Neuronal stem cell (in vitro differentiated cells): Measurements from ENCODE around the gene CD63.
A peak's percentile ranks its signal among the peaks of the same experiment; 100 is the strongest.

Experiments used
- DNase-seq: peaks from one replicate; pipeline ENCODE4 v3.0.0-alpha.2; 2013; ENCODE audit warnings: low spot score
- H2AFZ ChIP-seq: one replicate; pipeline ENCODE4 v1.6.1; 2013; ENCODE audit warnings: mild to moderate bottlenecking, low read length, inconsistent platforms
- H2AK5ac ChIP-seq: 2 replicates; pipeline ENCODE4 v1.6.1; 2013; ENCODE audit warnings: low read depth, mild to moderate bottlenecking, inconsistent platforms, low read length, moderate library complexity, mixed read lengths
- H2BK120ac ChIP-seq: 2 replicates; pipeline ENCODE4 v1.6.1; 2013; ENCODE audit warnings: low read depth, mild to moderate bottlenecking, inconsistent platforms, low read length, moderate library complexity, mixed read lengths
- H2BK12ac ChIP-seq: one replicate; pipeline ENCODE4 v1.6.1; 2013; ENCODE audit warnings: low read length, inconsistent platforms
- H2BK15ac ChIP-seq: 2 replicates; pipeline ENCODE4 v1.6.1; 2013; ENCODE audit warnings: mild to moderate bottlenecking, low read length, inconsistent platforms, mixed read lengths
- H2BK5ac ChIP-seq: one replicate; pipeline ENCODE4 v1.6.1; 2013; ENCODE audit warnings: inconsistent platforms, mild to moderate bottlenecking, low read length, moderate library complexity
- H3K14ac ChIP-seq: one replicate; pipeline ENCODE4 v1.6.1; 2013; ENCODE audit warnings: low read length, inconsistent platforms
- H3K18ac ChIP-seq: 2 replicates; pipeline ENCODE4 v1.6.1; 2013; ENCODE audit warnings: low read length, inconsistent platforms
- H3K23ac ChIP-seq: 2 replicates; pipeline ENCODE4 v1.6.1; 2013; ENCODE audit warnings: low read depth, mild to moderate bottlenecking, mixed read lengths, low read length, inconsistent platforms; ENCODE audit not compliant: poor library complexity
- H3K27ac ChIP-seq: replicated peaks from 3 replicates; pipeline ENCODE4 v1.5.1; 2013; ENCODE audit warnings: low read length, inconsistent platforms
- H3K27me3 ChIP-seq, 3 experiments: 2 replicates each; pipeline ENCODE4 v1.6.1; 2013; ENCODE audit warnings: low read length in 3 of 3, mild to moderate bottlenecking in 2 of 3, inconsistent platforms in 1 of 3, low read depth in 1 of 3, mixed read lengths in 1 of 3, moderate library complexity in 1 of 3; ENCODE audit not compliant: control insufficient read depth in 3 of 3, insufficient read depth in 3 of 3
- H3K36me3 ChIP-seq, 2 donors: replicated peaks in 1 of 2; 2 replicates each; pipeline ENCODE4 v1.6.1; 2013; ENCODE audit warnings: low read length in 2 of 2; ENCODE audit not compliant: control insufficient read depth in 2 of 2, insufficient read depth in 2 of 2
- H3K4ac ChIP-seq: 2 replicates; pipeline ENCODE4 v1.6.1; 2013; ENCODE audit warnings: inconsistent platforms, mild to moderate bottlenecking, low read length, moderate library complexity
- H3K4me1 ChIP-seq, 2 donors: 1 replicate in 1 of 2; 2 replicates in 1 of 2; pipeline ENCODE4 v1.6.1; 2013; ENCODE audit warnings: low read length in 2 of 2, low read depth in 1 of 2; ENCODE audit not compliant: control insufficient read depth in 2 of 2, insufficient read depth in 1 of 2
- H3K4me2 ChIP-seq: one replicate; pipeline ENCODE4 v1.6.1; 2013; ENCODE audit warnings: mild to moderate bottlenecking, low read length, inconsistent platforms; ENCODE audit not compliant: insufficient read depth, poor library complexity, severe bottlenecking
- H3K4me3 ChIP-seq, 2 donors: 2 replicates each; pipeline ENCODE4 v1.5.1; 2013; ENCODE audit warnings: low read length in 2 of 2, mild to moderate bottlenecking in 2 of 2, inconsistent platforms in 1 of 2, moderate library complexity in 1 of 2
- H3K79me1 ChIP-seq: one replicate; pipeline ENCODE4 v1.6.1; 2013; ENCODE audit warnings: low read depth, mild to moderate bottlenecking, inconsistent platforms, low read length, moderate library complexity
- H3K9ac ChIP-seq: one replicate; pipeline ENCODE4 v1.6.1; 2013; ENCODE audit warnings: mild to moderate bottlenecking, low read depth, low read length, inconsistent platforms; ENCODE audit not compliant: poor library complexity
- H3K9me3 ChIP-seq, 2 donors: replicated peaks in 1 of 2; 2 replicates each; pipeline versions ENCODE3 to v1.6.1; 2013; ENCODE audit warnings: low read length in 2 of 2, mild to moderate bottlenecking in 2 of 2, inconsistent platforms in 1 of 2, low read depth in 1 of 2, mixed read lengths in 1 of 2, moderate library complexity in 1 of 2; ENCODE audit not compliant: control insufficient read depth in 2 of 2, insufficient read depth in 1 of 2
- H4K8ac ChIP-seq: one replicate; pipeline ENCODE4 v1.6.1; 2013; ENCODE audit warnings: low read depth, mild to moderate bottlenecking, inconsistent platforms, low read length, moderate library complexity
- H4K91ac ChIP-seq: one replicate; pipeline ENCODE4 v1.6.1; 2013; ENCODE audit warnings: low read length, low read depth, mild to moderate bottlenecking, inconsistent platforms; ENCODE audit not compliant: poor library complexity
- WGBS, 2 donors: extraction: QIAGEN DNeasy Blood & Tissue Kit; methylation state at CpG; one replicate each; pipeline ENCODE4 v1.1.7; 2013; ENCODE audit warnings: missing lambda C conversion rate in 2 of 2, mixed read lengths in 1 of 2; ENCODE audit not compliant: insufficient read length in 2 of 2, insufficient replicate concordance in 1 of 2; ENCODE audit errors: extremely low coverage in 2 of 2; 5-methylcytosine and 5-hydroxymethylcytosine counted together

Gene CD63

GRCh38 chr12:55705782-55706402, 22.9 kb downstream of the CD63 start:
- Histone ChIP-seq H3K4me2 (peak overlapping the region; percentile 74), H3K14ac (no peak overlapping the region), H2BK15ac (no peak overlapping the region), H3K4me3 (peak overlapping the region; percentile 76 to 92), H3K36me3 (peaks cover 0 to 9% of the 10 kb centered on the region in 2 donors), H2BK5ac (no peak overlapping the region), H3K79me1 (peaks cover 4% of the 10 kb centered on the region), H3K23ac (no peak overlapping the region), H3K18ac (no peak overlapping the region), H2BK12ac (no peak overlapping the region), H3K4ac (no peak overlapping the region), H3K27me3 (peaks cover 0 to 24% (median 0%) of the 10 kb centered on the region in 3 experiments), H2AFZ (no peak overlapping the region), H3K9ac (no peak overlapping the region), H3K27ac (no peak overlapping the region), H3K9me3 (no peaks in the 10 kb centered on the region), H4K91ac (no peak overlapping the region), H4K8ac (no peak overlapping the region), H2BK120ac (no peak overlapping the region), H3K4me1 (peaks cover 15 to 24% of the 10 kb centered on the region in 2 donors), H2AK5ac (no peak overlapping the region)
- WGBS, 2 donors, result no CpG with 5 or more reads among the region's 5 CpGs
- no peak for DNase-seq

DNA sequence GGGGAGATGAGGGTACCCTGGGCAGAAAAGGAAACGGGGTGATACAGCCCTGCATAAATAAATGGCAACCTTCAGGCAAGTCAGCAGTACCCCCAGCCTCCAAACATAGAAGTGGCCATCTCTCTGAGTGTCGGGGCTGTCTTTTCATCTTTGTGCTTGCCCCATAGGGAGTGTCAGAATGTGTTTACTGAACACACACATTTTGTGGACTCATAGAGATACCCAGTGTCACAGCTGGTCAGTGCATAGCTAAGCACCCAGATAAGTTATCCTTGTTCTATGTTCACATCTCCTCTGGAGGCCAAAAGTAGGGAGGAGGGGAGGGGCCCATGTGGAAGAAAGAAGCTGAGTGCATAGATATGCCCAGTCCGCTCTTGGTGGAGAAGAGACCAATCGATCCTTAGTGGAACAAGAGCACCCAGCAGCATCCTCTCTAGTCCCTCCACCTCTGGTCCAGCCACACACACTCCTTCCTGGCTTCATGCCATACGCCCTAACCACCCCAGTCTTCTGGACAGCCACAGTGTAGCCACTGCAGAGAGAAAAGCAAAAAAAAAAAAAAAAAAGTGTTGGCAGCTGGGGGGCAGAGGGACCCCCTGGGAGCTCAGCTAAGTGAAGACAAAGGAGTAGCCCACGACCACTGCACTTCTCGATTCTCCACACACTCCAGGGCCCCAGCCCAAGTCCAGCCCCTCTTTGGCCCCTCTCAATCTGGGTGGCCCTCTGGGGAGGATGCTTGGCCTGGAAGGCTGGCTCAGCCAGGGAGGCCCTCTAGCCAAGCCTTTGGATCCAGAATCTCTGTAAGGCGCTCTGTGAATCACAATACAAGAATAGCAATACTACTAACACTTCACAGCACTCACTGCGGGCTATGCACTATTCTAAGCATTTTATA, 23.7 kb downstream of the CD63 start:
- no peak overlapping the region for H2BK5ac ChIP-seq
- no peak overlapping the region for H2AFZ ChIP-seq
- H3K14ac ChIP-seq, result no peak overlapping the region
- H3K4me1 ChIP-seq, result peaks cover 15 to 24% of the 10 kb centered on the region in 2 donors
- no peak overlapping the region for H3K9ac ChIP-seq
- no peak overlapping the region for H2AK5ac ChIP-seq
- WGBS, 2 donors, result no CpG with 5 or more reads among the region's 9 CpGs
- H3K23ac ChIP-seq, result no peak overlapping the region
- H4K8ac ChIP-seq, result no peak overlapping the region
- no peak overlapping the region for H3K4me2 ChIP-seq
- H3K18ac ChIP-seq, result no peak overlapping the region
- H3K79me1 ChIP-seq, result peaks cover 5% of the 10 kb centered on the region
- no peak for DNase-seq
- peaks cover 0 to 11% of the 10 kb centered on the region in 2 donors for H3K36me3 ChIP-seq
- no peak overlapping the region for H2BK120ac ChIP-seq
- H2BK15ac ChIP-seq, result no peak overlapping the region
- no peaks in the 10 kb centered on the region for H3K9me3 ChIP-seq
- no peak overlapping the region for H3K4me3 ChIP-seq
- H3K27ac ChIP-seq, result no peak overlapping the region
- no peak overlapping the region for H4K91ac ChIP-seq
- H3K27me3 ChIP-seq, result peaks cover 0 to 24% (median 0%) of the 10 kb centered on the region in 3 experiments
- no peak overlapping the region for H2BK12ac ChIP-seq
- no peak overlapping the region for H3K4ac ChIP-seq

DNA sequence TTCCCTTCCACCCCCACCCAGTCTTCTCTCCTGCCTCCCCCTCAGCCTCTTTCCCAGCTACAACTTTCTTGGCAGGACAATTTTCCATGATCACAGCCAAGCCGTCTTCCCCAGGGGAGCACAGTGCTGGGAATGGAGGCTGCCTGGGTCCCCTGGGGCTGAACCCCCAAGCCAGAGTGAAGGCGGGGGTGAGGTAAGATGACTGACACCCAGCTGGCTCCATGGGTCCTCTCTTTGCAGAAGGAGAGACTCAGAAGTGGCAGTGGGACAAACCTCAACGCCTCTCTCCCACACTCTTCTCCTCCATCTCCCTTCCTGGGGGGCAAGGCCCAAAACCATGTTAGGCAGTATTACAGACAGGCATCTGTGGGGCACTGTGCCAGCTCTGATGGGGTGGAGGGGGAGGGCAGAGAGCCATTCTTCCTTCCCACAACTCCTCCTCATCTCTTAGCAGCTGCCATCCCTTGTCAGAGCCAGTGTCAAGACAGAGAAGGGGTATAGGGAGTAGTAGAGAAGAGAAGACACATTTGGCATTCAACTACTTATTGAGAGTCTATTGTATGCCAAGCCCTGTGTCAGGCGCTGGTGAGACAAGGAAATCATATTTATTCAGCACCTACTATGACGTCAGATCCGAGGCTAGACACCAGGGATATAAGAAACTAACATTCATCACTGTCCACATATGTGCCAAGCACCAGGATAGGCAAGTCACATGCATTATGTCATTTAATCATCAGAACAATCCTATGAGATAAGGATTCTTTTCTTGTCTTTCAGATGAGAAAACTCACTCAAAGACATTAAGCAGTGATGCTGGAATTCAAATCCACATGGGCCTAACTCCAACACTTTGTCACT, 24.7 kb downstream of the CD63 start:
- H3K14ac ChIP-seq, result peak overlapping the region; percentile 2
- H2AFZ ChIP-seq, result no peak overlapping the region
- H2BK12ac ChIP-seq, result no peak overlapping the region
- no peak overlapping the region for H4K8ac ChIP-seq
- peaks cover 0 to 17% (median 0%) of the 10 kb centered on the region in 3 experiments for H3K27me3 ChIP-seq
- no peak overlapping the region for H2BK5ac ChIP-seq
- no peaks in the 10 kb centered on the region for H3K9me3 ChIP-seq
- WGBS, 2 donors, result no CpG with 5 or more reads among the region's 6 CpGs
- peaks cover 5% of the 10 kb centered on the region for H3K79me1 ChIP-seq
- no peak overlapping the region for H3K4me2 ChIP-seq
- H2AK5ac ChIP-seq, result no peak overlapping the region
- H3K4me1 ChIP-seq, result peaks cover 15 to 24% of the 10 kb centered on the region in 2 donors
- H3K36me3 ChIP-seq, result peaks cover 0 to 13% of the 10 kb centered on the region in 2 donors
- H3K9ac ChIP-seq, result no peak overlapping the region
- H4K91ac ChIP-seq, result no peak overlapping the region
- no peak overlapping the region for H3K27ac ChIP-seq
- no peak overlapping the region for H3K4me3 ChIP-seq
- no peak overlapping the region for H3K18ac ChIP-seq
- H3K23ac ChIP-seq, result no peak overlapping the region
- no peak overlapping the region for H2BK15ac ChIP-seq
- H2BK120ac ChIP-seq, result no peak overlapping the region
- no peak overlapping the region for H3K4ac ChIP-seq
- no peak for DNase-seq
